OCI-LY1 (cell line): ENCODE data around the gene ITGB3.

Experiments
- EZH2 ChIP-seq: fragments of 200-600 bp; sonication (generic), shearing (Covaris generic); IDR thresholded peaks from 2 replicates; pipeline ENCODE4 v1.8.0; 2017; ENCODE audit warnings: borderline replicate concordance, mixed run types, mild to moderate bottlenecking, antibody characterized with exemption, low read length, moderate library complexity, mixed read lengths
- TF ChIP-seq, protein P1 (sequence below): fragments of 200-600 bp; sonication (generic), shearing (Covaris generic); IDR thresholded peaks from 2 replicates; pipeline ENCODE4 v1.5.1; 2017; ENCODE audit warnings: mild to moderate bottlenecking, antibody characterized with exemption, low read length, moderate library complexity, mixed read lengths

GRCh38 chr17:47244697-47245096 lies 8.9 kb upstream of the ITGB3 start:
- TF ChIP-seq, protein P1, sequence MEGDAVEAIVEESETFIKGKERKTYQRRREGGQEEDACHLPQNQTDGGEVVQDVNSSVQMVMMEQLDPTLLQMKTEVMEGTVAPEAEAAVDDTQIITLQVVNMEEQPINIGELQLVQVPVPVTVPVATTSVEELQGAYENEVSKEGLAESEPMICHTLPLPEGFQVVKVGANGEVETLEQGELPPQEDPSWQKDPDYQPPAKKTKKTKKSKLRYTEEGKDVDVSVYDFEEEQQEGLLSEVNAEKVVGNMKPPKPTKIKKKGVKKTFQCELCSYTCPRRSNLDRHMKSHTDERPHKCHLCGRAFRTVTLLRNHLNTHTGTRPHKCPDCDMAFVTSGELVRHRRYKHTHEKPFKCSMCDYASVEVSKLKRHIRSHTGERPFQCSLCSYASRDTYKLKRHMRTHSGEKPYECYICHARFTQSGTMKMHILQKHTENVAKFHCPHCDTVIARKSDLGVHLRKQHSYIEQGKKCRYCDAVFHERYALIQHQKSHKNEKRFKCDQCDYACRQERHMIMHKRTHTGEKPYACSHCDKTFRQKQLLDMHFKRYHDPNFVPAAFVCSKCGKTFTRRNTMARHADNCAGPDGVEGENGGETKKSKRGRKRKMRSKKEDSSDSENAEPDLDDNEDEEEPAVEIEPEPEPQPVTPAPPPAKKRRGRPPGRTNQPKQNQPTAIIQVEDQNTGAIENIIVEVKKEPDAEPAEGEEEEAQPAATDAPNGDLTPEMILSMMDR, result no peak
- TF ChIP-seq EZH2, result no peak
